IPS-15b (cell line): ENCODE results near the gene SLC26A9.

ENCODE experiments used
- H3K27me3 ChIP-seq: one replicate; pipeline ENCODE4 v1.6.1; 2013; ENCODE audit warnings: low read length; ENCODE audit not compliant: control insufficient read depth, insufficient read depth
- H3K36me3 ChIP-seq: one replicate; pipeline ENCODE4 v1.6.1; 2013; ENCODE audit warnings: low read length; ENCODE audit not compliant: control insufficient read depth, insufficient read depth
- H3K4me1 ChIP-seq: one replicate; pipeline ENCODE4 v1.6.1; 2013; ENCODE audit warnings: mild to moderate bottlenecking, low read length; ENCODE audit not compliant: control insufficient read depth, insufficient read depth
- H3K4me3 ChIP-seq: one replicate; pipeline ENCODE4 v1.5.1; 2013; ENCODE audit warnings: low read depth, low read length
- H3K9ac ChIP-seq: one replicate; pipeline ENCODE4 v1.6.1; 2013; ENCODE audit warnings: low read depth, mild to moderate bottlenecking, low read length
- H3K9me3 ChIP-seq: one replicate; pipeline ENCODE4 v1.6.1; 2013; ENCODE audit warnings: mild to moderate bottlenecking, low read length; ENCODE audit not compliant: control insufficient read depth, insufficient read depth

SLC26A9 gene, protein sequence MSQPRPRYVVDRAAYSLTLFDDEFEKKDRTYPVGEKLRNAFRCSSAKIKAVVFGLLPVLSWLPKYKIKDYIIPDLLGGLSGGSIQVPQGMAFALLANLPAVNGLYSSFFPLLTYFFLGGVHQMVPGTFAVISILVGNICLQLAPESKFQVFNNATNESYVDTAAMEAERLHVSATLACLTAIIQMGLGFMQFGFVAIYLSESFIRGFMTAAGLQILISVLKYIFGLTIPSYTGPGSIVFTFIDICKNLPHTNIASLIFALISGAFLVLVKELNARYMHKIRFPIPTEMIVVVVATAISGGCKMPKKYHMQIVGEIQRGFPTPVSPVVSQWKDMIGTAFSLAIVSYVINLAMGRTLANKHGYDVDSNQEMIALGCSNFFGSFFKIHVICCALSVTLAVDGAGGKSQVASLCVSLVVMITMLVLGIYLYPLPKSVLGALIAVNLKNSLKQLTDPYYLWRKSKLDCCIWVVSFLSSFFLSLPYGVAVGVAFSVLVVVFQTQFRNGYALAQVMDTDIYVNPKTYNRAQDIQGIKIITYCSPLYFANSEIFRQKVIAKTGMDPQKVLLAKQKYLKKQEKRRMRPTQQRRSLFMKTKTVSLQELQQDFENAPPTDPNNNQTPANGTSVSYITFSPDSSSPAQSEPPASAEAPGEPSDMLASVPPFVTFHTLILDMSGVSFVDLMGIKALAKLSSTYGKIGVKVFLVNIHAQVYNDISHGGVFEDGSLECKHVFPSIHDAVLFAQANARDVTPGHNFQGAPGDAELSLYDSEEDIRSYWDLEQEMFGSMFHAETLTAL

DNA sequence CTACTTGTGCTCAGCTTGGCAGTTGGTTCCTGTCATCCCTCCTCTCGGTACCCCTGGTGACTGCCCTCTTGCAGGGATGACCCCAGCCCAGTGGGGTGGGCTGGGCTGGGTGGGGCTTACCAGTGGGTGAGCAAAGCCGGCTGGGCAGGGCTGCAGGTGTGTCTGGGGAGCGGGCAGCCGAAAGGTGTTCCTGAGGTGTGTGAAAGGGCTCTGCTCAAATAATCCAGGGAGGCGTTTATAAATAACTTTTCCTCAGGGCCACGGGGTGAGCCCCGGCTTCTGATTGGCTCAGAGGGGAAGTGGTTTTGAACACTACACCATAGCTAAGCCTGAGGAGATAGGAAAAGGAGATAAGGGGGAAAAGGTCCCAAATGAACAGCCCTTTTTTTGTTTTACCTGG is at the start of gene SLC26A9:
Gene SLC26A9, minus strand, starts transcription at position 212 of the 400 bp plus-strand sequence. CDS start 7,636 bp downstream, outside the sequence.
- H3K9me3 ChIP-seq = no peaks in the 10 kb centered on the region
- no peak within 1 kb of the TSS for H3K9ac ChIP-seq
- no peak within 1 kb of the TSS for H3K4me3 ChIP-seq
- H3K27me3 ChIP-seq = peaks cover 11% of the 10 kb centered on the region
- no peaks in the 10 kb centered on the region for H3K36me3 ChIP-seq
- H3K4me1 ChIP-seq = peaks cover 26% of the 10 kb centered on the region

DNA sequence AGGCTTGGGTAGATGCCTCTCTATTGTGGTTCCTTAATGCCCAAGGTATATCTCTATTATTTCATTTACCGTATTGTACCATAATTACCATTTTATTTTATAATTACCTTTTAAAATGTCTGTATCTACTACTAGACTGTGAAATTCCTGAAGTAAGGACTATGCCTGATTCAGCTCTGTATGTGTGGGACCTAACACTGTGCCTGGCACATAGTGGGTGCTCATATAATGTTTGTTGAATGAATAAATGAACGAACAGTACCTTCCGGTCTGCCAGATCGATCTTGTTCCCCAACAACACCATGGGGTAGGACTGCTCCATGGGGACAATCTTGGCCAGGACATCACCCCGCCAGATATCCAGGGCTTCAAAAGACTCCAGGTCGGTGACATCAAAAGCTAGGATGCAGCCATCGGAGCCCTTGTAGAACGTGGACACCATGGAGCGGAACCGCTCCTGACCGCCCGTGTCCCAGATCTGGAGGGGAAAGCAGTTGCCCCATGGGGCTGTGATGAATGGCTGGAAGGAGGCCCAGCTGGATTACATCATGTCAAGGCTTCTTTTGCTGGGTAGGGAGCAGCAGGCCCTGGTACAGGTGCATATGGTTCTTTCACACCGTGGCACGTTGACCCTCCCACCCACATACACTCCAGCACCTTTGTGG is 49.1 kb upstream of the SLC26A9 start:
- Histone ChIP-seq H3K27me3 (peaks cover 5% of the 10 kb centered on the region), H3K36me3 (no peaks in the 10 kb centered on the region), H3K4me3 (no peak overlapping the region), H3K4me1 (peaks cover 7% of the 10 kb centered on the region), H3K9ac (no peak overlapping the region), H3K9me3 (no peaks in the 10 kb centered on the region)

DNA sequence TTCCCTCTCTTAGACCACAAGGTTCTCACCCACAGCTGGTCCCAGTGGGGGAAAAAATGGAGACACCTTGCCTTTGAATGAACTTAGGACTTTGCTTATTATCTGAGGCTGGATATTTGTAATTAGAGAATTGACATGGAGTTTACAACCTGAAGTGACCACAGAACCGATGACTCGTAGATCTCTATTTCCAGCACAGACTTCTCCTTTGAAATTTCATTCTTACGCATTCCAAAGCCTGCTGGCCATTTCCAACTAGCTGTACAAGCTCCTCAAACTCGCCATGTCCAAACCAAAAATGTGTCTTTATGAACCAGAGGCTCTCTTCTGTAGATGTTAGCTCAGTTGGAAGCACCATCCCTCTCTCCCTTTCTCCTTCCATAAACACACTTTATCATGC is 48.0 kb upstream of the SLC26A9 start:
- Histone ChIP-seq H3K4me1 (peaks cover 7% of the 10 kb centered on the region), H3K4me3 (no peak overlapping the region), H3K36me3 (no peaks in the 10 kb centered on the region), H3K9me3 (no peaks in the 10 kb centered on the region), H3K9ac (no peak overlapping the region), H3K27me3 (no peaks in the 10 kb centered on the region)

DNA sequence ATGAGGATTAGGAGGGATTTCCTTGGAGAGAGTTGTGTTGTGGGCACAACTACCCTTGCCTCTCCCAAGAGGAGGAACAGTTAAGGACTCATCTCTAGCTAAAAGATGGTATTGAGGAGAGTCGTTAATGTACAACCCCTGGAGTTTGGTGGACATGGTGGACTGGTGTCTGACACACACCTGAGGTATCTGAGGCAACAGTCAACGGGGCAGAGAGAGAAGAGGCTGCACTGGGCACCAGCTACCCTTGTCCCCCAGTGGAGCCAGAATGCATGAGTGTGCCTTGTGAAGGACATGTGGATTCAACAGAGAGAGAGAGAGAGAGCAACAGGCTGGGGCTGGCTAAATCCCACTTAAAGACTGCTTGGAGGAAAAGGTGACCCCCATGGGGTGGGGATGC is 47.0 kb upstream of the SLC26A9 start:
- Histone ChIP-seq H3K4me1 (peaks cover 7% of the 10 kb centered on the region), H3K4me3 (no peak overlapping the region), H3K36me3 (no peaks in the 10 kb centered on the region), H3K9me3 (no peaks in the 10 kb centered on the region), H3K9ac (no peak overlapping the region), H3K27me3 (no peaks in the 10 kb centered on the region)

DNA sequence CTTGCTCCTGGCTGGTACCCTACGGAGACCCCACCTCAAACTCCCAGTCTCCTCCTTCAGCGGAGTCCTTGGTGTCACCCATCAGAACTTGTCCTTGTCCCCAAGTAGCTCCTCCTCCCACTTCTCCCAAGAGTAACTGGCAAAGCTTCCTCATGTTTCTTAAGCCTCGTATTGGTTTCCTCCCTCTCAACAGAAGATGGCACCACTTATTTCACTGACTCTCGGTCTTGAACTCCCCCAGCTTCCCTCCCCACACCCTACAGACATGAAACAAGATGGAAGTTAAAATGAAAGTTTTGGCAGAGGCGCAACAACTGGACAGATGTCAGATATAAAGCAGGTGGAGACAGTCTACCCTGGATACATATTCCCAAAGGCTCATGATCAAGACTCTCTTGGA is 46.5 kb upstream of the SLC26A9 start:
- H3K9ac ChIP-seq = no peak overlapping the region
- no peaks in the 10 kb centered on the region for H3K36me3 ChIP-seq
- H3K4me1 ChIP-seq = peaks cover 7% of the 10 kb centered on the region
- no peak overlapping the region for H3K4me3 ChIP-seq
- H3K9me3 ChIP-seq = no peaks in the 10 kb centered on the region
- no peaks in the 10 kb centered on the region for H3K27me3 ChIP-seq

DNA sequence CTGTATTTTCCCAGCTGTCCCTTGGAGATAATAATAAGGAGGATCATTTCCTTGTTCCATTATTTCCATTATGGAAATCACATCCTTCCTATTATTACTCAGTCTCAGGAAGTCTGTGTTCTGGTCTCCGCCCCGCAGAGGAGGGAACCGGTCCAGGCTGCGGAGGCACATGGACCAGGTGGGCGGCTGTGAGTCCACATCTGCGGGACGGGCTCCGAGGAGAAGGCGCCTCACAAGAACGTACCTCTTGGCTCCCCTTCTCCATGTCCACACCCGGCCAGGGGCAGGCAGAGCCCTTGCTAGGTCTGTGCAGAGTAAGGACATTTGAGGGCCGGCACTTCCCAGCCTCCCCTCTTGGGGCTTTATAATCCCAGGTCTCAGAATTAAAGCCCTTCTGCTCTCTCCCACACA is 45.3 kb upstream of the SLC26A9 start:
- Histone ChIP-seq H3K9ac (no peak overlapping the region), H3K9me3 (no peaks in the 10 kb centered on the region), H3K4me1 (no peaks in the 10 kb centered on the region), H3K27me3 (no peaks in the 10 kb centered on the region), H3K4me3 (no peak overlapping the region), H3K36me3 (no peaks in the 10 kb centered on the region)

DNA sequence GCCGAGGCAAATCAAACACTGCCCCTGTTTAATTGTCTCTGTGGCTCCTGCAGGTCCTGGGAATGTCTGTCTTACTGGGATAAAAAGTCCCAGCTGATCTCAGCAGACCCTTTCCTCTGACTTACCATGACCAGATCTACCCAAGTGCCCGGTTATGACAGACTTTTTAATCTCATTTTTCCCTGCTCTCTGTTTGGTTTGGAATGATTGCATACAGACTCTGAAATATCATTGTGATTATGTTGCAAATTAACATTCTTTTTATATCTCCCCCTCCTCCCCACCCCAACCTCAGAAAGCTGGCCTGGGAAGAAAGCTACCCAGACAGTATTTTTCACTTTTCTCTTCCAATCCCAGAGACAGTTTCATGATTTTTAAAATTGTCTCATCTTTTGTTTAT is 43.6 kb upstream of the SLC26A9 start:
- Histone ChIP-seq H3K36me3 (no peaks in the 10 kb centered on the region), H3K9me3 (no peaks in the 10 kb centered on the region), H3K9ac (no peak overlapping the region), H3K27me3 (no peaks in the 10 kb centered on the region), H3K4me3 (no peak overlapping the region), H3K4me1 (no peaks in the 10 kb centered on the region)

DNA sequence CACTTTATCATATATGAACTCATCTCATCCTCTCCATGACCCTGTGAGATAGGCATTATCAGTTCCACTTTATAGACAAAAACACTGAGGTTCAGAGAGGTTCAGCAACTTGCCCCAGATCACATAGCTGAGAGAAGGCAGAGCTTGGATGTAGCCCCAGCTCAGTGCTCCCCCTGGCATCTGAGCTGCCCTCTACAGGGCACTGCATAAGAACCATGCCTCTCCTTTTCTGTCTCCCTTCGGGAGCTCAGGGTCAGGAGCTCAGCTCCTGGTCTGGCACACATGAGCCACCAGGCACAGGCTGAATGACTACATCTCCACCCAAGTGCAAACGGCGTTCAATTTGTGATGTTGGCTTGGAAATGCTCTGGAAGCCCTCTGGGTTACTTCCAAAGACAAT is 43.0 kb upstream of the SLC26A9 start:
- Histone ChIP-seq H3K9ac (no peak overlapping the region), H3K36me3 (no peaks in the 10 kb centered on the region), H3K9me3 (no peaks in the 10 kb centered on the region), H3K4me3 (no peak overlapping the region), H3K4me1 (no peaks in the 10 kb centered on the region), H3K27me3 (no peaks in the 10 kb centered on the region)

DNA sequence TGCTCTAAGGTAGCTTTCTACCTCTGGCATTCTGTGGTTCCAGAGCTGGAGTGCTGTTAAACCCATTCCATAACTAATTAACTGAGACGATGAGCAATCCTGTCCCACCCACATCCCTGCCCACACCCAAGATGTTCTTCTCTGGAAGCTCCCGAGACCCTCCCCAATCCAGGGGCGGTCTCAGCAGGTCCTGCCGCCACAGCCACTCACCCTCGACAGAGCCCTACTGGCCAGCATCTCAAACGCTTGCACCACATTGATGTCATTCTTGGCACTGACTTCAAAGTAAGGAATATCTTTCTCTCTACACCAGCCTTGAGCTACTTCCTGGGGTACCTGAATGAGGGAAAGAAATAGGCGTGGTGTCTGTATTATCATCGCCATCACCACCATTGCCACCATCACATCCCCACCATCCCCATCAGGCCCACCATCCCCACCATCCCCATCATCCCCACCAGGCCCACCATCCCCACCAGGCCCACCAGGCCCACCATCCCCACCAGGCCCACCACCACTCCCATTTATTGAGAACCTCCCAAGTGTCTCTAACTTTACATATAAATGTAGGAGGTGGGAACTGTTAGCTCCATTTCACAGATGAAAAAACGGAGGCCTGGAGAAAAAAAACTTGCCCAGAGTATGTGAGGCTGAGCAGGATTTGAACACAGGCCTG is 42.2 kb upstream of the SLC26A9 start:
- H3K4me1 ChIP-seq = no peaks in the 10 kb centered on the region
- H3K27me3 ChIP-seq = no peaks in the 10 kb centered on the region
- no peak overlapping the region for H3K4me3 ChIP-seq
- H3K9ac ChIP-seq = no peak overlapping the region
- H3K9me3 ChIP-seq = no peaks in the 10 kb centered on the region
- no peaks in the 10 kb centered on the region for H3K36me3 ChIP-seq

DNA sequence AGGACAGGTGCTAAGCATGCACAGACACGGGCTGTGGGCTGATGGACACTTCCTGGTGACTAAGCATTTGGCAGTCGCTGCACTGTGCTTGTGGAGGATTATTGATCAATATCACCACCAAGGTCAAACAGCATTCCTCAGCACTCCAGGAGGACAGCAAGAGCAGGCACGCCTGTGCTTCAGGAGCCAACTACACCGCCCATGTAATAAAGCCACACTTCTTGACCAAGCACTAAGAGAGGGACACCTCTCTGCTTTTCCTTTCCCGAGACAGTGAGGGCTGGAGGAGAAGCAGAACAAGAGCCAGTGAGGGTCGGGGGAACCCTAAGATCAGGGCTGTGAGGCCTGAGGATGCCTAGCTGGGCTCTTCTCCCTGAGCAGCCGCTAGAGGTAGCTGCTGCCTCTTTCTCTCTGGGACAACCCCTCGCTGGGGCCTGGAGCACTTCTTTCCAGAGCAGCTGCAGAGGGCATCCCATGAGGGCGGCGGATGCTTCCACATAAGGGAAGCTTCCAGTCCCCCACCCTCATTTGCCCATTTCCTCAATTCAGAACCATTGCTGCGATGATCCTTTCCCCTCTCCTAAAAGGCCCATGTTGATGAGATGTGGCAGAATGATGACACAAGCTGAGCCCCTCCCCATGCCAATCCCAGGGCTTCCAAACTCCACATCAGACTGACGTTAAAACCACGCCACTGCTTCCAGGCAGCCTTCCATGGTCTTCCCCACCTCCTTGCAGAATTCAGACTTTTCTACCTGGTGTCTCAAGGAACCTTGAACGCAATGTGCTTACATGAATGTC is 40.9 kb upstream of the SLC26A9 start:
- Histone ChIP-seq H3K9ac (no peak overlapping the region), H3K36me3 (no peaks in the 10 kb centered on the region), H3K27me3 (no peaks in the 10 kb centered on the region), H3K4me3 (no peak overlapping the region), H3K4me1 (no peaks in the 10 kb centered on the region), H3K9me3 (no peaks in the 10 kb centered on the region)

DNA sequence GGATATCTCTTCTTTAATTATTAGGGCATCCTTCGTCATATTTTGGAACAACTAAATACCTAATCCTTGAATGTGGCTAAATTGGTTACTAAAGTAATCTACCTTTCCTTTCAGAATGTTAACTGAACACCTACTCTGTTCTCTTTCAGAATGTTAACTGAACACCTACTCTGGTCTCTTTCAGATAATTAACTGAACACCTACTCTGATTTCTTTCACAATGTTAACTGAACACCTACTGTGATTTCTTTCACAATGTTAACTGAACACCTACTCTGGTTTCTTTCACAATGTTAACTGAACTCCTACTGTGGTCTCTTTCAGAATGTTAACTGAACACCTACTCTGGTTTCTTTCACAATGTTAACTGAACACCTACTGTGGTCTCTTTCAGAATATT is 38.0 kb upstream of the SLC26A9 start:
- H3K4me1 ChIP-seq = peaks cover 2% of the 10 kb centered on the region
- no peak overlapping the region for H3K9ac ChIP-seq

More for the DNA sequence above, 38.0 kb upstream of the SLC26A9 start:
- Histone ChIP-seq H3K4me3 (no peak overlapping the region), H3K36me3 (no peaks in the 10 kb centered on the region), H3K9me3 (no peaks in the 10 kb centered on the region), H3K27me3 (no peaks in the 10 kb centered on the region)
